Stimulated activated memory B cell treated with anti-CD40 and anti-IgM and Interleukin-4, amounts not matched to agents 10 μg/mL and 1 μg/mL and 100 μg/mL, for 72 hours (primary cell): ENCODE measurements around the gene LINS1.

Source experiments
- ATAC-seq: fragments of 150-1000 bp; cut with Tn5 transposase; 2 replicates; pipeline ENCODE4 v1.10.0; 2021
- H3K27ac Mint-ChIP-seq: one replicate; pipeline ENCODE4 v1.8.0; 2022; ENCODE audit warnings: mild to moderate bottlenecking, mixed read lengths
- H3K27me3 Mint-ChIP-seq: one replicate; pipeline ENCODE4 v1.8.0; 2022; ENCODE audit warnings: mixed read lengths
- H3K36me3 Mint-ChIP-seq: one replicate; pipeline ENCODE4 v1.8.0; 2022; ENCODE audit warnings: mixed read lengths
- H3K4me1 Mint-ChIP-seq: one replicate; pipeline ENCODE4 v1.8.0; 2022; ENCODE audit warnings: mixed read lengths
- H3K4me3 Mint-ChIP-seq: one replicate; pipeline ENCODE4 v1.8.0; 2022; ENCODE audit warnings: mild to moderate bottlenecking, moderate library complexity, mixed read lengths
- H3K9me3 Mint-ChIP-seq: one replicate; pipeline ENCODE4 v1.8.0; 2022; ENCODE audit warnings: mixed read lengths

The LINS1 gene, protein sequence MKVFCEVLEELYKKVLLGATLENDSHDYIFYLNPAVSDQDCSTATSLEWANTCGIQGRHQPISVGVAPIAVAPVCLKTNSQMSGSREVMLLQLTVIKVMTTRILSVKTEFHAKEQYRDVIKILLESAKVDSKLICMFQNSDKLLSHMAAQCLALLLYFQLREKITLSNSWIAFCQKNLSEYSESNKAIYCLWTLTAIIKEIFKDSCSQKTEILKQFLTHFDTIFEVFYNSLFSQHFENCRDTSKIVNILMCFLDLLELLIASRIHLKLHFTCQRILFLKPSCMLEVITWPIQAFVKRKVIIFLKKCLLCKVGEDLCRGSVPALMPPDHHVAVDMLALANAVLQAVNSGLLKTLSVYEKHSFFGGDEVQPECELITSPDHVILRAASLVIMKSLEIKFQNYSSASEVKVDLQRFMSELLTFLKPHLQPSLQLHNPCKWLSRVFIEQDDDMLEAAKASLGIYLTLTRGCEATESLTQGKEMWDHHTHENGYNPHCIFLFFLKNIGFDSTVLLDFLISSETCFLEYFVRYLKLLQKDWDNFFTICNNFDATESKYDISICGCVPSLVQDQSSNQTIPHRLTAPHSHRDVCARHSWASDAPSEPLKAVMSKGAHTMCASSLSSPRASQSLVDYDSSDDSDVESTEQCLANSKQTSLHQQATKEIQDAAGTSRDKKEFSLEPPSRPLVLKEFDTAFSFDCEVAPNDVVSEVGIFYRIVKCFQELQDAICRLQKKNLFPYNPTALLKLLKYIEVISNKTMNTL

GRCh38 chr15:100602064-100602822 lies at the start of gene LINS1, which contains the start of gene ASB7:
TSS of gene LINS1 (minus strand) at chr15:100602184. CDS start at chr15:100580842, 21,342 bp downstream.
TSS of gene ASB7 (plus strand) at chr15:100602589. CDS start at chr15:100612217, 9,628 bp downstream.
- H3K27ac Mint-ChIP-seq = no peak within 1 kb of the TSS
- peaks cover 37% of the 10 kb centered on the region for H3K4me1 Mint-ChIP-seq
- peak; percentile 96 for ATAC-seq
- no peaks in the 10 kb centered on the region for H3K27me3 Mint-ChIP-seq
- peaks cover 13% of the 10 kb centered on the region for H3K36me3 Mint-ChIP-seq
- no peaks in the 10 kb centered on the region for H3K9me3 Mint-ChIP-seq
- no peak within 1 kb of the TSS for H3K4me3 Mint-ChIP-seq

GRCh38 chr15:100651253-100651652 lies 49.3 kb upstream of the LINS1 start:
- Mint-ChIP-seq H3K27me3 (no peaks in the 10 kb centered on the region), H3K27ac (no peak overlapping the region)

GRCh38 chr15:100650685-100651084 lies 48.7 kb upstream of the LINS1 start:
- no peak overlapping the region for H3K27ac Mint-ChIP-seq
- peaks cover 22% of the 10 kb centered on the region for H3K36me3 Mint-ChIP-seq
- H3K9me3 Mint-ChIP-seq = no peaks in the 10 kb centered on the region
- H3K4me3 Mint-ChIP-seq = no peak overlapping the region
- peaks cover 8% of the 10 kb centered on the region for H3K4me1 Mint-ChIP-seq
- H3K27me3 Mint-ChIP-seq = no peaks in the 10 kb centered on the region
- ATAC-seq = no peak

More at GRCh38 chr15:100651253-100651652, 49.3 kb upstream of the LINS1 start:
- H3K4me1 Mint-ChIP-seq = peaks cover 8% of the 10 kb centered on the region
- H3K9me3 Mint-ChIP-seq = no peaks in the 10 kb centered on the region
- H3K4me3 Mint-ChIP-seq = no peak overlapping the region
- H3K36me3 Mint-ChIP-seq = peaks cover 22% of the 10 kb centered on the region
- ATAC-seq = no peak

DNA sequence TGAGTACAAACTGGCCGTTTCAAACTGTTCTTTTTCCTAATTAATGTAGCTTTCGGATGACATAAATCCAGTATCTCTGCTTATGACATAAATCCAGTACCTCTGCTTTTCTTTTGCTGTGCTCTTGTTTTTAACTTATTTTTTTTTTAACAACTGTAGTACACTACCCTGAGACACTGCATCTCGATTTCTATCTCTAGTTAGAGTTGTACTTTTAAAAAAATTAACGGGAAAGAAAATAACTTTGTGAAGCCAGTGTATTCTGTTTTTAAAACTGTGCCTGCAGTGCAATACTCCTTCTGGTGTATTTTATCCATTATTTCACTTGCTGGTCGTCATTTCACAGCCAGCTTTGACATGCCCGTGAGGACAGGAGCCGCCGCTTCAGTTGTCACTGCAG lies 47.0 kb upstream of the LINS1 start:
- Mint-ChIP-seq H3K4me3 (no peak overlapping the region), H3K27ac (no peak overlapping the region), H3K4me1 (peaks cover 8% of the 10 kb centered on the region), H3K9me3 (no peaks in the 10 kb centered on the region), H3K36me3 (peaks cover 22% of the 10 kb centered on the region), H3K27me3 (no peaks in the 10 kb centered on the region)
- ATAC-seq = no peak

DNA sequence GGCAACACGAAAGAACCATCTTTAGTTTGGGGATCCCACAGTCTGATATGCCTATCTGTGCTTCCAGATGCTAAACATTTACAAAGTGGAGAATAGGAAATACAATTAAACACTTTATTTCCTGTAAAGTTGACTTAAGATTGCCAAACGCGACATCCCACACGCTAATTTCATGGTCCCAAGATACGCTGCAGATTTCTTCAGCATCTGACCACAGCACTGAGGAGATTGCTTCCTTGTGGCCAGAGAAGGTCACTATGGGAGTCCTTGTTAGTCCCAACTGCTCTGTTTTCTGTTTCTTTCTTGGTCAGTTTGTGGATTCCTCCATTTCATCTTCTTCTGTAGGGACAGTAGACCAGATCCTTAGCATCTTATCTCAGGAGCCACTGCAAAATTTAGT lies 43.7 kb upstream of the LINS1 start:
- H3K27ac Mint-ChIP-seq = no peak overlapping the region
- peaks cover 17% of the 10 kb centered on the region for H3K36me3 Mint-ChIP-seq
- H3K9me3 Mint-ChIP-seq = no peaks in the 10 kb centered on the region
- H3K27me3 Mint-ChIP-seq = no peaks in the 10 kb centered on the region
- H3K4me3 Mint-ChIP-seq = no peak overlapping the region
- ATAC-seq = no peak
- H3K4me1 Mint-ChIP-seq = peaks cover 18% of the 10 kb centered on the region

- Mint-ChIP-seq H3K36me3 (peaks cover 6% of the 10 kb centered on the region), H3K4me3 (no peak overlapping the region), H3K9me3 (no peaks in the 10 kb centered on the region), H3K27ac (no peak overlapping the region), H3K4me1 (peaks cover 36% of the 10 kb centered on the region), H3K27me3 (no peaks in the 10 kb centered on the region)
- no peak for ATAC-seq
Observed at GRCh38 chr15:100642950-100643338, 41.0 kb upstream of the LINS1 start.

DNA sequence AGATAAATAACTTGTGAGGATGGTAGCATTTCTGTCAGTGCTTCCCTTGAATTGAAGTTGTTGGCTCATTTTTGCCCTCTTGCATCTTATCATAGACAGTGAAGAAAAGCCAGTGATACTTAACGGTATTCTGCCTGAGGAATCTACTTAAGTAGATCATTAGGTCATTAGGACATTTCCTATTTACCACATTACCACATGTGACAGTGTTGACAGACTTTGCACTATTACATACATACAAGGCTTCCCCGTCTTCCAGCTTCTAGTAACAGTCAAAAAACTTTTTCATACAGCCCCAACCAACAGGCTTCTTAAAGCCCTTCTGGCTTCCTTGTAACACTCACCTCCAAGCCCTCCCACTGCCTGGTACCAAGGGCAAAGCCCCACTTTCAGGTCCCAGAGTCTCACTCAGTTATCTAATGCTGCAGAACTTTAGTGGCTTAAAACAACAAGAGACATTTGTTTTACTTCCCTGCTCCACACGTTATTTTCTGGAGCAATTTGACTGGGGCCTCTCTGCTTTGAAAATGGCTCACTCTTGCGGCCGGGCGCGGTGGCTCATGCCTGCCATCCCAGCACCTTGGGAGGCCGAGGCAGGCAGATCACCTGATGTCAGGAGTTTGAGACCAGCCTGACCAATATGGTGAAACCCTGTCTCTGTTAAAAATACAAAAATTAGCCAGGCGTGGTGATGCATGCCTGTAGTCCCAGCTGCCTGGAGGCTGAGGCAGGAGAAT lies 40.4 kb upstream of the LINS1 start:
- no peak for ATAC-seq
- Mint-ChIP-seq H3K4me3 (no peak overlapping the region), H3K36me3 (peaks cover 6% of the 10 kb centered on the region), H3K27ac (no peak overlapping the region), H3K4me1 (peaks cover 36% of the 10 kb centered on the region), H3K27me3 (no peaks in the 10 kb centered on the region), H3K9me3 (no peaks in the 10 kb centered on the region)

DNA sequence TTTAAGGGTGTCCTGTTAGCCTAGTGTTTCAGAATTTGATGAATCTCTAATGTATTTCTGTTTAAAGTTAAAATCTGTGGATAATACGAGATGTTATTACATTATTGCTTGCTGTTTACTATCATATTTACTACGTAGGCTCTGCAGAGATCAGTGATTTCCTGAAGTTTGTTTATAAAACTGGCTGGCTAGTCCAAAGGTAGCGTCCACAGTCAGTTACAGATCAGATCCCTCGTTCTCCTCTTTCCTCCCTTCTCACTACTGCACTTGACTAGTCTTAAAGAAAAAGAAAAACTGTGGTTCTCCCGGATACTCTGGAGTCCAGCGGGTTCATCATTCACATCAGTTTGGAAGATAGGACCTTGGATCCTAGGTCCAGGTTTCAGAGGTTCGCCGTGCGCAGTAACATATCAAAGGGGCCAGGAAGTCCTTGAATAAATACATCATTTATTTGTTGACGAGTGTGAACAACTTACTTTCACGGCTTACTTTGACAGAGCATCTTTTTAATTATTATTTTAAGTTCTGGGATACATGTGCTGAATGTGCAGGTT lies 36.3 kb upstream of the LINS1 start:
- no peak overlapping the region for H3K27ac Mint-ChIP-seq
- no peak for ATAC-seq
- peaks cover 64% of the 10 kb centered on the region for H3K4me1 Mint-ChIP-seq
- peaks cover 18% of the 10 kb centered on the region for H3K36me3 Mint-ChIP-seq
- no peak overlapping the region for H3K4me3 Mint-ChIP-seq
- H3K9me3 Mint-ChIP-seq = no peaks in the 10 kb centered on the region
- no peaks in the 10 kb centered on the region for H3K27me3 Mint-ChIP-seq

DNA sequence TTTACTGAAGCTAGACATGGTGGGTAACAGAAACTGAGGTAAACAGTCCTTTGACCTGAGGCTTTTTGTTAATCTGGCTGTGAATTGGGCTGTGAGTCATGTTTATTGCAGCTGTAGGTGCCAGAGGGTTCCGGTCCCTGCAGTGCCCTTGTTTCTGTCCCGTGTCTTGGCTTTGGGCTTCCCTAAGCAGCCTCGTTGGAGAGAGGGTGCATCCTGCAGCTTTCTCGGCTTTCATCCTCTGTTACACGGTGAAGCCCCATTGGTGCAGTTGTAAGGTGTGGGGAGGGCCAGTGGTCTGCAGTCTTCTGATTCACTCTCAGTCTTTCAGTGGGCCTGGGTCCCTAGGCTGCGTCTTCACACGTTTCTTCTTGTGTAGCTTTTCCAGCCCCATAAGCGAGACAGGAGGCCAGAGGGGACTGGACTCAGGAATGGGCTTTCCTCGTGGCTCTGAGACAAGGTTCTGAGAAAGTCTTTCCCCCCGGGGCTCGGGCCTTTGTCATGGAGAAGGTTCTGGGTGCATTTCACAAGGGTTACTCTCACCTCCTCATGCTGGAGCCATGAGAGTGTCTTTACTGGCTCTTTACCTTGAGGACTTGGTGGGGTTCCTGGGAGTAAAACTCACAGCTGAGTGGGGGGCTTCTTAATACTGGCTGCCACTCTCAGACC lies 33.6 kb upstream of the LINS1 start:
- Mint-ChIP-seq H3K36me3 (peaks cover 22% of the 10 kb centered on the region), H3K27me3 (no peaks in the 10 kb centered on the region), H3K4me1 (peaks cover 52% of the 10 kb centered on the region), H3K27ac (no peak overlapping the region), H3K9me3 (no peaks in the 10 kb centered on the region), H3K4me3 (no peak overlapping the region)
- no peak for ATAC-seq

GRCh38 chr15:100633763-100634075 lies 31.7 kb upstream of the LINS1 start:
- Mint-ChIP-seq H3K27me3 (no peaks in the 10 kb centered on the region), H3K4me1 (peaks cover 41% of the 10 kb centered on the region), H3K4me3 (no peak overlapping the region), H3K27ac (peak overlapping the region; percentile 53), H3K9me3 (no peaks in the 10 kb centered on the region), H3K36me3 (peaks cover 33% of the 10 kb centered on the region)
- ATAC-seq = no peak

DNA sequence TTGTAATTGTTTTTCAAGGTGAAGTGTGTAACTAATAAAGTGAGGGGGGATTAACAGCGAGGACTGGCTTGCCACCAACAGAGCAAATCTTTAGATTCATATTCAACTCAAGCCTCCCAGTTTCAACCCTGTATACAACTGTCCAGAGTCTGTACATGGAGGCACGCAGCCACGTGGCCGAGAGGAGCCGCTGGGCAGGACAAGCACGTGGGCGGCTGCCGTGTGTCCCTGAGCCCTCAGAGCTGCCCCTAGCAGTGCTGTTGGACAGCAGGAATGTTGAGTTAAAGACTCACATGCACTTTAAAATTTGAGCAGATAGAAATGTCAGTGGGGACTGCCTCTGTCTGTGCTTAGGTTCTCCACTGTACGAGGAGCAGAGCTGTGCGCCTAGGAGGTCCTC lies 29.8 kb upstream of the LINS1 start:
- Mint-ChIP-seq H3K27me3 (no peaks in the 10 kb centered on the region), H3K36me3 (peaks cover 33% of the 10 kb centered on the region), H3K4me1 (peaks cover 45% of the 10 kb centered on the region), H3K9me3 (no peaks in the 10 kb centered on the region), H3K4me3 (no peak overlapping the region), H3K27ac (no peak overlapping the region)
- ATAC-seq = no peak

- Mint-ChIP-seq H3K27ac (no peak overlapping the region), H3K4me3 (no peak overlapping the region), H3K27me3 (no peaks in the 10 kb centered on the region), H3K9me3 (no peaks in the 10 kb centered on the region), H3K36me3 (peaks cover 30% of the 10 kb centered on the region), H3K4me1 (peaks cover 22% of the 10 kb centered on the region)
- no peak for ATAC-seq
Observed at GRCh38 chr15:100628746-100629145, 26.8 kb upstream of the LINS1 start.

DNA sequence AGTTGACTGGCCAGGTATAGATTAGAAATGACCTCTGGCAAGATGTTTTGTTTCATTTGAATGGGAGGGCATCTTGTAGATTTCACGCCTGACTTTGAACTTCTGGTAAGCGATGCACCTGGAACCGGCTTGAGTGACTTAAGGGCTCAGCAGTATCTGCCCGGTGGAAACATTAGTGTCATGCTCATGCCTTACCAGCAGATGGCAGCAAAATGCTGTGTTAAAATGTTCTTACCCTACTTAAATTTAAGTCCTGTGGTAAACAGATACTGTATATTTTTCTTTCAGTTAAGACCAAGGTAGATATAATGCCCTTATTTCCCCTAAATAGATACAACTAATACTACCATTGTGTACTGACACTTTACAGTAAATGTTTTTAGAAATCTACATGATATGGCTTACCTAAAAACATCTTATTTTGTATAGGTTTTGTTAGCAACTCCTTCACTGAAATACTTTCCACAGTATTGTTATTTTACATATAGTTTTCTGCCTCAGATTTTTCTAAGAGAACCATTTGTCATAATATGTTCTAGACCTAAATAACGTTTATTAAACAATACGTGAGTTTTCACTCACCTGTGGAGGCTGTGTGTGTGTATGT lies 25.9 kb upstream of the LINS1 start:
- no peak overlapping the region for H3K4me3 Mint-ChIP-seq
- peaks cover 24% of the 10 kb centered on the region for H3K36me3 Mint-ChIP-seq
- H3K4me1 Mint-ChIP-seq = peaks cover 13% of the 10 kb centered on the region
- no peak overlapping the region for H3K27ac Mint-ChIP-seq
- ATAC-seq = peak; percentile 73
- no peaks in the 10 kb centered on the region for H3K27me3 Mint-ChIP-seq
- no peaks in the 10 kb centered on the region for H3K9me3 Mint-ChIP-seq

DNA sequence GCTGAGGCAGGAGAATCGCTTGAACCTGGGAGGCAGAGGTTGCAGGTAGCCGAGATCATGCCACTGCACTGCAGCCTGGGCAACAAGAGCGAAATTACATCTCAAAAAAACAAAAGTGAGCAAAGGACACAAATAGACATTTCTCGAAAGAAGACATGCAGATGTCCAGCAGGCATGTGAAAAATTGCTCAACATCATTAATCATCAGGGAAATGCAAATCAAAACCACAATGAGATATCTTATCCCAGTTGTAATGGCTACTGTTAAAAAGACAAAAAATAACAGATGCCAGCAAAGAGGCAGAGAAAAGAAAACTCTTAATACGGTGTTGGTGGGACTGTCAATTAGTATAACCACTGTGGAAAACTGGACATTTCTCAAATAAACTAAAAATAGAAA lies 21.3 kb upstream of the LINS1 start:
- Mint-ChIP-seq H3K27ac (no peak overlapping the region), H3K36me3 (peaks cover 43% of the 10 kb centered on the region), H3K4me1 (peaks cover 22% of the 10 kb centered on the region), H3K27me3 (no peaks in the 10 kb centered on the region), H3K4me3 (no peak overlapping the region), H3K9me3 (no peaks in the 10 kb centered on the region)
- no peak for ATAC-seq
